Measurements from ENCODE around the gene TLE2.

Gene TLE2

GRCh38 chr19:3007975-3008374 lies 21.1 kb downstream of the TLE2 start:
- Histone ChIP-seq H3K27ac (ENCODE audit: low read length) (no peak overlapping the region), H3K9me2 (replicated peaks; ENCODE audit: insufficient read depth, low read length) (no peaks in the 10 kb centered on the region), H3K4me3 (ENCODE audit: low read length) (no peak overlapping the region), H3K9ac (ENCODE audit: low read length) (no peak overlapping the region), H3K27me3 (replicated peaks; ENCODE audit: insufficient read depth, low read length) (peaks cover 80% of the 10 kb centered on the region), H3F3A (ENCODE audit: insufficient read depth, low read length) (no peaks in the 10 kb centered on the region), H3K79me2 (ENCODE audit: low read length) (no peaks in the 10 kb centered on the region), H3K4me2 (ENCODE audit: low read depth, low read length) (peak overlapping the region; percentile 14; the same call in 1 of the 2 replicates), H3K9me3 (replicated peaks; ENCODE audit: insufficient read depth, low read length) (no peaks in the 10 kb centered on the region), H3K36me3 (replicated peaks; ENCODE audit: insufficient read depth, low read length) (no peaks in the 10 kb centered on the region), H2AFZ (ENCODE audit: low read length) (no peak overlapping the region), H3K4me1 (ENCODE audit: low read length) (no peaks in the 10 kb centered on the region), H4K20me1 (ENCODE audit: insufficient read depth, low read length) (no peaks in the 10 kb centered on the region)
- TF ChIP-seq EZH2 (optimal IDR thresholded peaks at IDR 0.05; ENCODE audit: low read depth, low read length) (no peak), EZH2phosphoT487 (IDR thresholded peaks at IDR 0.05; ENCODE audit: low read length) (no peak)
- TF ChIP-seq, protein P1, sequence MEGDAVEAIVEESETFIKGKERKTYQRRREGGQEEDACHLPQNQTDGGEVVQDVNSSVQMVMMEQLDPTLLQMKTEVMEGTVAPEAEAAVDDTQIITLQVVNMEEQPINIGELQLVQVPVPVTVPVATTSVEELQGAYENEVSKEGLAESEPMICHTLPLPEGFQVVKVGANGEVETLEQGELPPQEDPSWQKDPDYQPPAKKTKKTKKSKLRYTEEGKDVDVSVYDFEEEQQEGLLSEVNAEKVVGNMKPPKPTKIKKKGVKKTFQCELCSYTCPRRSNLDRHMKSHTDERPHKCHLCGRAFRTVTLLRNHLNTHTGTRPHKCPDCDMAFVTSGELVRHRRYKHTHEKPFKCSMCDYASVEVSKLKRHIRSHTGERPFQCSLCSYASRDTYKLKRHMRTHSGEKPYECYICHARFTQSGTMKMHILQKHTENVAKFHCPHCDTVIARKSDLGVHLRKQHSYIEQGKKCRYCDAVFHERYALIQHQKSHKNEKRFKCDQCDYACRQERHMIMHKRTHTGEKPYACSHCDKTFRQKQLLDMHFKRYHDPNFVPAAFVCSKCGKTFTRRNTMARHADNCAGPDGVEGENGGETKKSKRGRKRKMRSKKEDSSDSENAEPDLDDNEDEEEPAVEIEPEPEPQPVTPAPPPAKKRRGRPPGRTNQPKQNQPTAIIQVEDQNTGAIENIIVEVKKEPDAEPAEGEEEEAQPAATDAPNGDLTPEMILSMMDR (IDR thresholded peaks at IDR 0.05; ENCODE audit: low read length) = no peak
- peak; percentile 26 for DNase-seq

GRCh38 chr19:3006075-3006767 lies 22.9 kb downstream of the TLE2 start:
- Histone ChIP-seq H3K4me3 (ENCODE audit: low read length) (no peak overlapping the region), H3K9me2 (replicated peaks; ENCODE audit: insufficient read depth, low read length) (no peaks in the 10 kb centered on the region)

DNA sequence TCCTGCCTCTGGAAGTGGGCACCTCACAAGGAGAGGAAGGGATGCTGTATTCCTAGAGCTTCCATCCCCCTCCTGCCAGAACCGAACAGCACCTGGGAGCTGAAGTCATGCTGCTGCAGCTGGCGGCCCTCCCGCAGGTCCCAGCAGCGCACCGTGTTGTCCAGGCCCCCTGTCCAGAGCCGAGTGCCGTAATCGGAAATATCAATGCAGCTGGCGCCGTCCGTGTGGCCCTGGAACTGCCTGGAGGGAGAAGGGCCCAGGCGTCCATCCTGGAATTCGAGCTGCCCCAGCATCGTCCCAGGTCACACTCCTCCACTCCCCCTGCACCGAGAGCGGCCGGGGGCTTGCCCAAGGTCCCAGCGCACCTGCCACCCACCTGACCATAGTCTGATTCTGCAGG lies 23.7 kb downstream of the TLE2 start:
- Histone ChIP-seq H4K20me1 (ENCODE audit: insufficient read depth, low read length) (no peaks in the 10 kb centered on the region), H3K9me3 (replicated peaks; ENCODE audit: insufficient read depth, low read length) (no peaks in the 10 kb centered on the region), H3K9ac (ENCODE audit: low read length) (no peak overlapping the region), H3K4me2 (ENCODE audit: low read depth, low read length) (no peak overlapping the region), H3K79me2 (ENCODE audit: low read length) (no peaks in the 10 kb centered on the region), H3K4me3 (ENCODE audit: low read length) (no peak overlapping the region), H3K4me1 (ENCODE audit: low read length) (no peaks in the 10 kb centered on the region), H2AFZ (ENCODE audit: low read length) (no peak overlapping the region), H3K9me2 (replicated peaks; ENCODE audit: insufficient read depth, low read length) (no peaks in the 10 kb centered on the region), H3K27ac (ENCODE audit: low read length) (no peak overlapping the region), H3K27me3 (replicated peaks; ENCODE audit: insufficient read depth, low read length) (peaks cover 75% of the 10 kb centered on the region), H3K36me3 (replicated peaks; ENCODE audit: insufficient read depth, low read length) (no peaks in the 10 kb centered on the region), H3F3A (ENCODE audit: insufficient read depth, low read length) (no peaks in the 10 kb centered on the region)
- no peak for TF ChIP-seq EZH2phosphoT487 (IDR thresholded peaks at IDR 0.05; ENCODE audit: low read length)
- no peak for DNase-seq

More at GRCh38 chr19:3006075-3006767, 22.9 kb downstream of the TLE2 start:
- Histone ChIP-seq H2AFZ (ENCODE audit: low read length) (no peak overlapping the region), H3K27me3 (replicated peaks; ENCODE audit: insufficient read depth, low read length) (peaks cover 75% of the 10 kb centered on the region), H3F3A (ENCODE audit: insufficient read depth, low read length) (no peaks in the 10 kb centered on the region), H3K79me2 (ENCODE audit: low read length) (no peaks in the 10 kb centered on the region), H3K4me1 (ENCODE audit: low read length) (no peaks in the 10 kb centered on the region), H3K4me2 (ENCODE audit: low read depth, low read length) (no peak overlapping the region), H3K27ac (ENCODE audit: low read length) (no peak overlapping the region), H3K9ac (ENCODE audit: low read length) (no peak overlapping the region), H4K20me1 (ENCODE audit: insufficient read depth, low read length) (no peaks in the 10 kb centered on the region), H3K36me3 (replicated peaks; ENCODE audit: insufficient read depth, low read length) (no peaks in the 10 kb centered on the region), H3K9me3 (replicated peaks; ENCODE audit: insufficient read depth, low read length) (no peaks in the 10 kb centered on the region)
- no peak for DNase-seq
- TF ChIP-seq, protein P1 (IDR thresholded peaks at IDR 0.05; ENCODE audit: low read length) = no peak

DNA sequence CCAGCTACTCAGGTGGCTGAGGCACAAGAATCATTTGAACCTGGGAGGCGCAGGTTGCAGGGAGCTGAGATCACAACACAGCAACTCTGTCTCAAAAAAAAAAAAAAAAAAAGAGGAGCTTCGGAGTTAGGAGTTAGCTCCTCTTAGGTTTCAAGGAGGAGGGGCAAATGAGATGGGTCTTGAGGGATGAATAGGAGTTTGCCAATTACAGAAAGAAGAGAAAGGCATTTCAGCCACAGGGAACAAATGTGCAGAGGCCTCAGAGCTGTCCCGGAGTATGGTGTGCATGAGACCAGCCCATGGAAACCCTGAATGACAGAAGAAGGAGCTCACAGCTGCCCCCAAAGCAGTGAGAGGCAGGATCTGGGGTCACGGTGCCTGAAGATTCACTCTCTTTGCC lies 24.6 kb downstream of the TLE2 start:
- DNase-seq = no peak
- Histone ChIP-seq H2AFZ (ENCODE audit: low read length) (no peak overlapping the region), H3K27ac (ENCODE audit: low read length) (no peak overlapping the region), H4K20me1 (ENCODE audit: insufficient read depth, low read length) (no peaks in the 10 kb centered on the region), H3F3A (ENCODE audit: insufficient read depth, low read length) (no peaks in the 10 kb centered on the region), H3K36me3 (replicated peaks; ENCODE audit: insufficient read depth, low read length) (no peaks in the 10 kb centered on the region), H3K9me3 (replicated peaks; ENCODE audit: insufficient read depth, low read length) (no peaks in the 10 kb centered on the region), H3K9me2 (replicated peaks; ENCODE audit: insufficient read depth, low read length) (no peaks in the 10 kb centered on the region), H3K79me2 (ENCODE audit: low read length) (no peaks in the 10 kb centered on the region), H3K4me1 (ENCODE audit: low read length) (no peaks in the 10 kb centered on the region), H3K27me3 (replicated peaks; ENCODE audit: insufficient read depth, low read length) (peaks cover 71% of the 10 kb centered on the region), H3K9ac (ENCODE audit: low read length) (no peak overlapping the region), H3K4me2 (ENCODE audit: low read depth, low read length) (no peak overlapping the region), H3K4me3 (ENCODE audit: low read length) (no peak overlapping the region)
- no peak for TF ChIP-seq EZH2phosphoT487 (IDR thresholded peaks at IDR 0.05; ENCODE audit: low read length)
- TF ChIP-seq, protein P1 (IDR thresholded peaks at IDR 0.05; ENCODE audit: low read length) = no peak
- no peak for TF ChIP-seq EZH2 (optimal IDR thresholded peaks at IDR 0.05; ENCODE audit: low read depth, low read length)
